ENCODE measurements around the gene RGS8. TPM values are rescaled to one million over a fixed set of nuclear protein-coding genes. Genes with fewer than 3 reads are reported as not detected.

RGS8 gene
- total RNA-seq, 1 experiment from 2014 or later, result not detected

DNA sequence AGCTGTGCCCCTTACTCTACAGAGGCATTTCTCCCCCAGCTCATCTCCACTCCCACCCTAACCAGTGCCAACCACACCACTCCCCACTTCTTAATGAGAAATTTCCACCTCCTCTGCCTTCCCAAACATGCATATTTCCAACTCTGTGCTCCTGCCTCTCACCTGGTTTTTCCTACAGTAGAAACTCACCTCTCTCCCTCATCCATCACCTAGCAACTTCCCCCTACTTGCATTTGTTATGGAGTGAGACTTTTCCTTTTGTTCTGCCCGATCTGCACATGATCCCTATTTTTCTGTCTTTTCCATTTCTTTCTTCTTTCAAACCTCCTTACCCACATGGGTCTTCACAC, 11.9 kb downstream of the RGS8 start:
- no peak for DNase-seq (ENCODE audit: low spot score)

GRCh38 chr1:182671750-182672486, 12.5 kb downstream of the RGS8 start:
- DNase-seq (ENCODE audit: low spot score), result no peak

- no peak for DNase-seq (ENCODE audit: low spot score)
These were observed 14.2 kb downstream of the RGS8 start for GRCh38 chr1:182670032-182670749.

DNA sequence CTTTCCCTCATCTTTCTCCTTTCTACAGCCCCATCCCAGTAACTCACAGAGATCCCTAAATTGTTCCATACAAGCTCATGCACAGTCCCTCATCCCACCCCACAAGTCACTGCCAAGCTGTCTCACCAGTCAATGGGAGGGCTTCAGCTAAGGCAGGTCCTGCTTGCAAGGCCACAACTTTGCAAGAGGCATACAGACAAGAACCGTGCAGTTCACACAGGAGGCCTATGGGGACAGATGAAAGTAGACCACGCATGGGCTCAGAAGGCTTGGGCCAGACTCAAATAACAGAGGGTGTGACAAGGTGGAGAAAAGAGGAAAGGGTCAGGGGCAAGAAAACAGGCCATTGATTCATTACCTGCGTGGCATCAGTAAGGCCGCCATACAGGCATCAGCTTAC, 15.1 kb downstream of the RGS8 start:
- DNase-seq (ENCODE audit: low spot score), result no peak

DNA sequence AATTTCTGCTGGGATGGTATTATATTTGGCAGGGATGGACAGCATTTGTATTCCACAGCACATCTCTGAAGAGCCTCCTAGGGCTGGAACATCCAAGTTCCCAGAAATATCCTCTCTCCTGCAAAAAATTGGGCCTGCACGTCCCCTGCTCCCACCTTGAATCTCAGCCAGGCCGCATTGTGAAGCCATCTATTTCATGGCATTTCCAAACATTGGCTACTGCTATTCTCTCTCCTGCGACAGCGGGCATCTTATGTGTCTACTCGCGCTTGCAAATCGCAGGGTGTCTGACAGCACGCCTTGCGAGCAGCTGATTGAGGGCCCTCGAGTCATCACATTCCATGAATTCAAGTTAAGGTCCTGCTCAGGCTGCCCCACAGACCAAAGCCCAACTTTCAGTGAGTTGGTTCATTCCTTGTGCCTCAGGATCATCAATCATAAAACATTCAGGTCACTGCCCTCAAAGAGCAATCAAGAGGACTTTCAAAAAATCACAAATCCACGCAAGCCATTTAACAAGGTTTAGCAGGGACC, 15.8 kb downstream of the RGS8 start:
- DNase-seq (ENCODE audit: low spot score), result no peak

DNA sequence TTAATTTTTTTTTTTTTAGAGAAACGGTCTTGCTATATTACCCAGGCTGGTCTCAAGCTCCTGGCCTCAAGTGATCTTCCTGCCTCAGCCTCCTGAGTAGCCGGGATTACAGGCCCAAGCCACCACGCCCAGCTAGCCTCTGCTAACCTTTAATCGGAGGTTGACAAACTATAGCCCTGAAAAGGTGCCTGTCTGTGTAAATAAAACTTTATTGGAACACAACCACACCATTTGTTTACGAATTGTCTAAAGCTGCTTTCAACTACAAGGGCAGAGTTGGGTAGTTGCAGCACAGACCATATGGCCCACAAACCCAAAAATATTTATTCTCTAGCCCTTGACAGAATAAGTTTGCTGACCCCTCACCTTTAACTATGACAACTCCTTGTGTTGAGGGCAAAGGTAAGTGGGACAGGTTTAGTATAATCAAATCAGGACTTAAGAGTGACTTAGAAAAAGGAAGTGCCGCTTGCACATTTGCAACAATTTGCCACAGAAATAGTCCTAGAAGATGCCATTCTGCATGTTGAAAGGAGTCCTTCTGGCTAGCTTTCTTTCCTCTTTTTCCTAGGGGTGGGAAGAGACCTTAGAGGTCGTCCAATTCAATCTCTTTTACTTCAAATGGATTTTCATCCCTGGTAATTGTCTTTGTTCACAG, 16.4 kb downstream of the RGS8 start:
- DNase-seq (ENCODE audit: low spot score), result no peak

DNA sequence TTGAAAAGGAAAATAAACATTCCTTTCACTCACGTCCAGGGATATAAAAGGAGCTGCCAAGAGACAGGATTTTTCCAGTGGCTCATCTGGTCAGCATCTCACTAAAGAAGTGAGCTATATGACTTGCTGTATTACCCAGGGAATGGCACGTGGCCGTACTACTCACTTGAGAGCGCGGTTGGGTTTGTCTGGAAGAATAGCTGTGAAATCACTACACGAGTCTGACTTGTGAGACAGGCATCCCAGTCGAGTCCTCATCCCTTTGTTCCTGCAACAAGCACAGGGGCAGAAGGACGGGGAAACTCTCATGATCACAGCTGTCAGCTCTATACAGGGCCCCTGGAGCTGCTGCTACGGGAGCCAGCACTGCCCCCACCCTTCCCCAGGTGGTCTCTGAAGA, 17.7 kb downstream of the RGS8 start:
- DNase-seq (ENCODE audit: low spot score), result no peak

DNA sequence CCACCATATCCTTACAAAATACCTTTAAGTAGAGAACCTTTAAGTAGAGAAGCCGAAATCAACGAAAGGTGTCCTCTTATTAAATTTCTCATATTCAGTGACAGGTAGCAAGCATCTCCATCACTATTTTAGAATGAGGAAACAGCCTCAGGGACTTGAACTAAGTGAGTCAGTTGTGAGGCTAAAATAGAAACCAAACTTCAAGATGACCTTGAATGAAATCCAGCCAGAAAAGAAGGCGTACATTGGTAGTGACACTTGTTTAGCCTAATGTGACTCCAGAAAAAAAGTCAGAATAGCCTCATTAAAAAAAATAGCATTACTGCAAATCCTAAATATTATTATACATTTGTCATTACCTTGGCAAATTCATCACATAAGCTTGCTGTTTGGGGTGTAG, 20.1 kb downstream of the RGS8 start:
- no peak for DNase-seq (ENCODE audit: low spot score)

DNA sequence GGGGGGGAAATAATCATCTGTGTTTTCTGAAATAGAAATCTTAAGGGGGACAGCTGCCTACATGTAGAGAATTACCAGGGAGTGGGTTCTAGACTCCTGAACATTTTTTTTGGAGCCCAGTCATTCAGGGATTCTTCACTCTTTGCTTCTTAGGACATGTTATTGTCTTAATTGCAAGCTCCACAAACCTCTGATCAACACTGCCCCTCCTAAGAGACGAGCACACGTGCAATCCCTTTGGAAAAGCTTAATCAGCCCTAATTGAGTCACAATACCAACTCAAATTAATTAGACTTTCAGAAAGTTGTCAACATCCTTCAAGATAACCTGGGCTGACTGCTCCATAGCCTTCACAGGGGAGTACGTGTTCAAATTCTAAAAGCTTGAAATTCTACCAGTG, 21.4 kb downstream of the RGS8 start:
- DNase-seq (ENCODE audit: low spot score), result no peak

- DNase-seq (ENCODE audit: low spot score), result no peak
These were observed 22.1 kb downstream of the RGS8 start for GRCh38 chr1:182662121-182662890.

DNA sequence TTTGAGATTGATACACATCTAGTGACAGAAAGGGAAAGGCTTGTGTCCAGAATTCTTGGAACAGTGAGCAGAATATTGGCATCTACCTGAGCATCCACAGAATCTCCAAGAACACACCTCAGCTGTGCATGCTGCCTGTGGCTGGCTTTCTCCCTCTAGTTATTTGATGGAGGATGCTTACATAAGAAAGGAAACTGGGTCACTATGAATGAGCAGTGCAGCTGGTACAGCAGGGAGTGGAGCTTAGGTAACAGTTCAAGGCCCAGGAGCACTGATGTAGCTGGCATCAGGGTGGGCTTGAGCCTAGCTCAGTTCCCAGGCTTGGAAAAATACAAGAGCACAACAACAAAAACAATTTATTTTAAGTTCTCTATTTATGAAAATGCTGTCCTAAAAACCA, 26.3 kb downstream of the RGS8 start:
- no peak for DNase-seq (ENCODE audit: low spot score)

DNA sequence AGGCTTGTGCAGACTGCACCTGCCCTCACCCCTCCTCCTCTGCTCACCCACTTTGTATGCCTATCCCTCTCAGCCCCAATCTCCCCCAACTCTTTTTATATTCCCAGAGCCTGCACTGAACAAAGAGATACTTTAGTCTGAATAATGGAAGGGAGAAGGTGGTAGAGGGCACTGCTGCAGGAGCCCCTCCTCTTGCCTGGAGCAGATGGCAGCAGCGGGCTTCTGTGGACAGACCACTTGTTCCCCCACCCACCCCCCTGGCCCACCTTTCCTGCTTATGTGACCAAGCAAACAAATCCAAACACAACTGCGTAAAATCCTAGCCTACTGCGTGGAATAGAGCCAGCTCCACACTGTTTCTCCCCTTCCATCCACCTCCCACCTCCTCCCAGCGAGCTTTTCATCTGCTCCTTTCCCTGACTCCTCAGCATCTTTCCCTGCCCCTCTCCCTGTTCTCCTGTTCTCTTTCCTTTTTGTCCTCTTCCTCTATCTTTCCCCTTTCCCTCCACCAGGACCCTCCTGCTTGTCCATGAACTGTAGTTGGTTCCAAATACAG, 27.5 kb downstream of the RGS8 start:
- no peak for DNase-seq (ENCODE audit: low spot score)

- no peak for DNase-seq (ENCODE audit: low spot score)
These were observed 30.4 kb downstream of the RGS8 start for GRCh38 chr1:182653986-182654385.

DNA sequence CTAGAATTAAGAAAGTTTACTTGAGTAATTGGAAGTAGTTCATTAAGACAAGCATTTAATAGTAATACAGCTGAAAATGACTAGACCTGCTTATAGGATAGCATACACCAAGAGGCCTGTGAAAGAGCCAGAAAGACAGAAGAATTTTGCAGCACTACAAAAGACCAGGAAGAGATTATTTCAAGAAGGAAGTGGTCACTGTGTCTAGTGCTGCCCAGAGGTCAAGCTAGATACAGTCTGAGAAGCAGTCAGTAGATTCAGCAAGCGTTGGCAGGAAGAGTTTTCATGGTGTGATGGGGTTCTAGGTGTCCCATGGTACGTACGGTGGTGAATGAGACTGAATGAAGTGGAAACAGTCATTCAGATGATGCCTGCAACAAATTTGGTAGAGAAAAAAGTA, 31.5 kb downstream of the RGS8 start:
- DNase-seq (ENCODE audit: low spot score), result no peak

- DNase-seq (ENCODE audit: low spot score), result no peak
These were observed 33.1 kb downstream of the RGS8 start for GRCh38 chr1:182651339-182651724.

- DNase-seq (ENCODE audit: low spot score), result no peak
These were observed 33.6 kb downstream of the RGS8 start for GRCh38 chr1:182650678-182651338.

DNA sequence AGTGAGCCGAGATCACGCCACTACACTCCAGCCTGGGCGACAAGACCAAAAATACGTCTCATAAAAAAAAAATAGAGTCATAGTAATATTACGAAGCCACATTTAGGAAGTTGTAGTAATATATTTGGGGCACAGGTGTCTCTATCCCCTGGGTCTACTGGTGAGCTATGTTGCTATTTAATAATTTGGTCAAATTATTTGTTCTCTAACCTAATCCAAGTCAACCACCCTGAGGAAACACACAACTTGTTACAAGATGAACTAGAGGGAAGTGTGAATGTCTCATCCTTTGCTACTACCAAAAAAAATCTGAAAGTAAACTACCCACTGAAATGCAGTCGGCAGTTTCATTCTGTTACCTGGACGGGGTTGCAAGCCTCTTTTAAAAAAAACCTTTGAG, 35.3 kb downstream of the RGS8 start:
- DNase-seq (ENCODE audit: low spot score), result no peak

- no peak for DNase-seq (ENCODE audit: low spot score)
These were observed 37.6 kb downstream of the RGS8 start for GRCh38 chr1:182646739-182647138.

DNA sequence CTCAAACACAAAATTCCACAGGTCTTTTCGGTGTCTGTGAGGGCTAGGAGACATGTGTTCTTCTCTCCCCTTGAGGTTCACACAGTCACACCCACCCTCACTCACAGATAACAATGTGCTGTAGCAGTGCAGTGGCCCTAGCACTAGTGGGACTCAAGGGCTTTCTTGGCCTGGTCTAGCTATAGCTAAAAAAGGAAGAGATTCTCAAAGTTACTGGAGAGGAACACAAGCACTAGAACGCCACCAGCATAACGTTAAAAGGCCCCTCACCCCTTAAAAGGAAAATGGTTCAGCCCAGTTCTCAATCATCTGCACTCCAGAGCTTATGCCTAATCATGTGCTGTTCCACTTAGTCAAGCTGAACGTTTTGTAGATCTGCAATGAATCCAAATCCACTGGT, 39.5 kb downstream of the RGS8 start:
- no peak for DNase-seq (ENCODE audit: low spot score)

DNA sequence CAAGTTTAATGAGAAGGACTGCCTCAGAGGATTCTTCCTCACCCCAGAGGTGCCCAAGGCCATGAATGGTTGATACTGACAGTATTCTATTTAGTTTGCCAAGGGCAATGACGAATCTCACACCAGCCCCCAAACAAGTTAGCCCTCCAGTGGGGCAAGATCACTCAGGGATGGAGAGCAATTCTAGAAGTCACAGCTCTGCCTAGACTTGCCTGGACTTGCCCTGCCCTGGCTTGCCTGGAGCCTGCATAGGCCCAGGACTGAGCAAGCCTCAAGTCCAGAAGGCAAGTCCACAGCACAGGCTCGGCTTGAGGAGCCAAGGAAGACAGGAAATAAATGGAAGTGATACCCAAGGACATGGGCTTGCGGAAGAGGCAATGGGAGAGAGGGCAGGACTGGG, 40.7 kb downstream of the RGS8 start:
- DNase-seq (ENCODE audit: low spot score), result no peak

GRCh38 chr1:182642461-182642860, 41.9 kb downstream of the RGS8 start:
- no peak for DNase-seq (ENCODE audit: low spot score)

All from H4 (cell line).